HepG2 (cell line): ENCODE measurements around the gene CTF1. TPM values are rescaled to one million over a fixed set of nuclear protein-coding genes. Genes with fewer than 3 reads are reported as not detected.

Experiments used
- BRD4 ChIP-seq: sonication (generic); formaldehyde crosslinking; IDR thresholded peaks from 2 replicates; pipeline ENCODE4 v1.4.0; 2020; ENCODE audit warnings: missing genetic modification reagents
- ELF1 ChIP-seq: sonication (generic); formaldehyde crosslinking; IDR thresholded peaks from 2 replicates; pipeline ENCODE4 v1.4.0; 2020; ENCODE audit warnings: missing genetic modification reagents
- JUND ChIP-seq: sonication (generic); formaldehyde crosslinking; IDR thresholded peaks from 2 replicates; pipeline ENCODE4 v1.8.0; 2022; ENCODE audit warnings: mild to moderate bottlenecking, missing genetic modification reagents
- MAF1 ChIP-seq: sonication (generic); formaldehyde crosslinking; IDR thresholded peaks from 2 replicates; pipeline ENCODE4 v1.5.0; 2020; ENCODE audit warnings: missing genetic modification reagents, borderline replicate concordance
- PHF21A ChIP-seq: sonication (generic); formaldehyde crosslinking; IDR thresholded peaks from 2 replicates; pipeline ENCODE4 v1.5.0; 2020; ENCODE audit warnings: mild to moderate bottlenecking, missing genetic modification reagents
- RFXAP ChIP-seq: sonication (generic); formaldehyde crosslinking; IDR thresholded peaks from 2 replicates; pipeline ENCODE4 v1.4.0; 2020; ENCODE audit warnings: missing genetic modification reagents, borderline replicate concordance
- SALL2 ChIP-seq: sonication (generic); formaldehyde crosslinking; IDR thresholded peaks from 2 replicates; pipeline ENCODE4 v1.8.1; 2023; ENCODE audit warnings: mild to moderate bottlenecking, missing genetic modification reagents, inconsistent platforms
- SNAPC2 ChIP-seq: sonication (generic); formaldehyde crosslinking; IDR thresholded peaks from 2 replicates; pipeline ENCODE4 v1.8.1; 2022; ENCODE audit warnings: mild to moderate bottlenecking, missing genetic modification reagents
- TARDBP ChIP-seq: sonication (generic); formaldehyde crosslinking; IDR thresholded peaks from 2 replicates; pipeline ENCODE4 v1.8.0; 2022; ENCODE audit warnings: mild to moderate bottlenecking, missing genetic modification reagents
- ZIK1 ChIP-seq: sonication (generic); formaldehyde crosslinking; IDR thresholded peaks from 2 replicates; pipeline ENCODE4 v1.5.0; 2020; ENCODE audit warnings: mild to moderate bottlenecking, low read depth, missing genetic modification reagents, borderline replicate concordance
- ZNF33B ChIP-seq: sonication (generic); formaldehyde crosslinking; IDR thresholded peaks from 2 replicates; pipeline ENCODE4 v1.5.1; 2020; ENCODE audit warnings: mild to moderate bottlenecking, missing genetic modification reagents
- ZNF343 ChIP-seq: sonication (generic); formaldehyde crosslinking; IDR thresholded peaks from 2 replicates; pipeline ENCODE4 v1.4.0; 2020; ENCODE audit warnings: mild to moderate bottlenecking, missing genetic modification reagents
- ZNF383 ChIP-seq: sonication (generic); formaldehyde crosslinking; IDR thresholded peaks from 2 replicates; pipeline ENCODE4 v1.4.0; 2020; ENCODE audit warnings: missing genetic modification reagents, mild to moderate bottlenecking, borderline replicate concordance
- polyA plus RNA-seq, 8 experiments: library from polyadenylated mRNA; depleted of rRNA in 3 of 8; stranded (reverse) in 7 of 8; unstranded in 1 of 8; fragments of >200 nt; fragmentation: Illumina TruSeq in 4 of 8; extraction: Trizol in 4 of 8; gene quantifications; 2 replicates each; pipeline versions ENCODE4 v1.2.1 to v1.2.3, GENCODE V29; 2011 to 2016; ENCODE audit warnings: low read depth in 4 of 8, missing spikeins in 1 of 8, mixed read lengths in 1 of 8; ENCODE audit not compliant: insufficient read depth in 1 of 8
- total RNA-seq, 5 experiments: library from RNA; depleted of rRNA; stranded (reverse); fragments of >200 nt; fragmentation: Illumina TruSeq; extraction: Trizol; gene quantifications; 2 replicates each; pipeline ENCODE4 v1.2.3, GENCODE V29; 2016; ENCODE audit warnings: low read depth in 1 of 5
- TF ChIP-seq, protein P1 (sequence below): IDR thresholded peaks from 2 replicates; pipeline ENCODE4 v1.6.1; 2016; ENCODE audit warnings: missing biosample characterization, missing genetic modification reagents, low read depth
- TF ChIP-seq, protein P2 (sequence below): sonication (generic); formaldehyde crosslinking; IDR thresholded peaks from 2 replicates; pipeline ENCODE4 v1.5.0; 2020; ENCODE audit warnings: missing genetic modification reagents
- TF ChIP-seq, protein P3 (sequence below): sonication (generic); formaldehyde crosslinking; IDR thresholded peaks from 2 replicates; pipeline ENCODE4 v1.8.1; 2023; ENCODE audit warnings: missing genetic modification reagents, inconsistent platforms, borderline replicate concordance
- TF ChIP-seq, protein P4 (sequence below): sonication (generic); formaldehyde crosslinking; IDR thresholded peaks from 2 replicates; pipeline ENCODE4 v1.4.0; 2020; ENCODE audit warnings: mild to moderate bottlenecking, missing genetic modification reagents
- TF ChIP-seq, protein P5 (sequence below): sonication (generic); formaldehyde crosslinking; IDR thresholded peaks from 2 replicates; pipeline ENCODE4 v1.8.0; 2022; ENCODE audit warnings: mild to moderate bottlenecking, missing genetic modification reagents, borderline replicate concordance
- TF ChIP-seq, protein P6 (sequence below): sonication (generic); formaldehyde crosslinking; IDR thresholded peaks from 2 replicates; pipeline ENCODE4 v1.5.1; 2020; ENCODE audit warnings: mild to moderate bottlenecking, missing genetic modification reagents, moderate library complexity
- TF ChIP-seq, protein P7 (sequence below): sonication (generic); formaldehyde crosslinking; IDR thresholded peaks from 2 replicates; pipeline ENCODE4 v1.5.0; 2020; ENCODE audit warnings: mild to moderate bottlenecking, missing genetic modification reagents

CTF1 gene
- total and polyA plus RNA-seq, 2 of the 13 experiments (the other 11 are each of a cell fraction or from before 2014, with no cell fraction given): 0.13 to 1.8 TPM

DNA sequence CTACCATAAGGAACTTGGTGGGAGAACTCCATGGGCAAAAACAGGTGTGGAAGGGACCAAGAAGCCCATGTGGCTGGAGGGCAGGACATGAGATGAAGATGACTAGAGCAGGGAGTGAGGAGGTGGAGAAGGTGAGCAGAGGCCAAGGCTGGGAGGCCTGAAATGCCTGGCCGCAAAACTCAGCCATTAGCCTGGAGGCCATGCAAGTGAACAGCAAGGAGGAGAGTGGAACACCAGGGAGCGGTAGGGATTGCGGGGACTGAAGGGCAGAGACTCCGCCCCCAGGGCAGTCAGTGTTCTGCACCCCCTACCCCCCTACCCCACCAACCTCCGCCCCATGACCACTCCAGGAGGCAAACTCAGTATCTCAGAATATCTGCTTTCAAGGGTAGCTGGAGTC is 19.5 kb upstream of the CTF1 start (continued):
- TF ChIP-seq, protein P1, sequence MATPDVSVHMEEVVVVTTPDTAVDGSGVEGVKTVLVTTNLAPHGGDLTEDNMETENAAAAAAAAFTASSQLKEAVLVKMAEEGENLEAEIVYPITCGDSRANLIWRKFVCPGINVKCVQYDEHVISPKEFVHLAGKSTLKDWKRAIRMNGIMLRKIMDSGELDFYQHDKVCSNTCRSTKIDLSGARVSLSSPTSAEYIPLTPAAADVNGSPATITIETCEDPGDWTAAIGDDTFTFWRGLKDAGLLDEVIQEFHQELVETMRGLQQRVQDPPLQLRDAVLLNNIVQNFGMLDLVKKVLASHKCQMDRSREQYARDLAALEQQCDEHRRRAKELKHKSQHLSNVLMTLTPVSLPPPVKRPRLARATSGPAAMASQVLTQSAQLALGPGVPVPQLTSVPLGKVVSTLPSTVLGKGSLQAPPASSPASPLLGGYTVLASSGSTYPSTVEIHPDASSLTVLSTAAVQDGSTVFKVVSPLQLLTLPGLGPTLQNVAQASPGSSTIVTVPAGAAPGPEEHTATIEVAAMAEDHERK (CRISPR knock-in tag): no peak
- TF ChIP-seq, protein P2, sequence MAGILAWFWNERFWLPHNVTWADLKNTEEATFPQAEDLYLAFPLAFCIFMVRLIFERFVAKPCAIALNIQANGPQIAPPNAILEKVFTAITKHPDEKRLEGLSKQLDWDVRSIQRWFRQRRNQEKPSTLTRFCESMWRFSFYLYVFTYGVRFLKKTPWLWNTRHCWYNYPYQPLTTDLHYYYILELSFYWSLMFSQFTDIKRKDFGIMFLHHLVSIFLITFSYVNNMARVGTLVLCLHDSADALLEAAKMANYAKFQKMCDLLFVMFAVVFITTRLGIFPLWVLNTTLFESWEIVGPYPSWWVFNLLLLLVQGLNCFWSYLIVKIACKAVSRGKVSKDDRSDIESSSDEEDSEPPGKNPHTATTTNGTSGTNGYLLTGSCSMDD (CRISPR knock-in tag): no peak
- no peak for TF ChIP-seq ZNF383 (CRISPR knock-in tag)
- no peak for TF ChIP-seq ZIK1 (CRISPR knock-in tag)
- TF ChIP-seq MAF1 (CRISPR knock-in tag): no peak
- no peak for TF ChIP-seq ZNF343
- no peak for TF ChIP-seq TARDBP
- no peak for TF ChIP-seq SNAPC2 (CRISPR knock-in tag)
- no peak for TF ChIP-seq PHF21A (CRISPR knock-in tag)
- TF ChIP-seq, protein P3, sequence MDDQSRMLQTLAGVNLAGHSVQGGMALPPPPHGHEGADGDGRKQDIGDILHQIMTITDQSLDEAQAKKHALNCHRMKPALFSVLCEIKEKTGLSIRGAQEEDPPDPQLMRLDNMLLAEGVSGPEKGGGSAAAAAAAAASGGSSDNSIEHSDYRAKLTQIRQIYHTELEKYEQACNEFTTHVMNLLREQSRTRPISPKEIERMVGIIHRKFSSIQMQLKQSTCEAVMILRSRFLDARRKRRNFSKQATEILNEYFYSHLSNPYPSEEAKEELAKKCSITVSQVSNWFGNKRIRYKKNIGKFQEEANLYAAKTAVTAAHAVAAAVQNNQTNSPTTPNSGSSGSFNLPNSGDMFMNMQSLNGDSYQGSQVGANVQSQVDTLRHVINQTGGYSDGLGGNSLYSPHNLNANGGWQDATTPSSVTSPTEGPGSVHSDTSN: no peak
- TF ChIP-seq, protein P4, sequence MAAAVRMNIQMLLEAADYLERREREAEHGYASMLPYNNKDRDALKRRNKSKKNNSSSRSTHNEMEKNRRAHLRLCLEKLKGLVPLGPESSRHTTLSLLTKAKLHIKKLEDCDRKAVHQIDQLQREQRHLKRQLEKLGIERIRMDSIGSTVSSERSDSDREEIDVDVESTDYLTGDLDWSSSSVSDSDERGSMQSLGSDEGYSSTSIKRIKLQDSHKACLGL (CRISPR knock-in tag): no peak
- TF ChIP-seq RFXAP (CRISPR knock-in tag): no peak
- TF ChIP-seq, protein P5, sequence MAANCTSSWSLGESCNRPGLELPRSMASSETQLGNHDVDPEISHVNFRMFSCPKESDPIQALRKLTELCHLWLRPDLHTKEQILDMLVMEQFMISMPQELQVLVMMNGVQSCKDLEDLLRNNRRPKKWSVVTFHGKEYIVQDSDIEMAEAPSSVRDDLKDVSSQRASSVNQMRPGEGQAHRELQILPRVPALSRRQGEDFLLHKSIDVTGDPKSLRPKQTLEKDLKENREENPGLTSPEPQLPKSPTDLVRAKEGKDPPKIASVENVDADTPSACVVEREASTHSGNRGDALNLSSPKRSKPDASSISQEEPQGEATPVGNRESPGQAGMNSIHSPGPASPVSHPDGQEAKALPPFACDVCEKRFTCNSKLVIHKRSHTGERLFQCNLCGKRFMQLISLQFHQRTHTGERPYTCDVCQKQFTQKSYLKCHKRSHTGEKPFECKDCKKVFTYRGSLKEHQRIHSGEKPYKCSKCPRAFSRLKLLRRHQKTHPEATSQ (CRISPR knock-in tag): no peak
- no peak for TF ChIP-seq ZNF33B (CRISPR knock-in tag)
- TF ChIP-seq, protein P6, sequence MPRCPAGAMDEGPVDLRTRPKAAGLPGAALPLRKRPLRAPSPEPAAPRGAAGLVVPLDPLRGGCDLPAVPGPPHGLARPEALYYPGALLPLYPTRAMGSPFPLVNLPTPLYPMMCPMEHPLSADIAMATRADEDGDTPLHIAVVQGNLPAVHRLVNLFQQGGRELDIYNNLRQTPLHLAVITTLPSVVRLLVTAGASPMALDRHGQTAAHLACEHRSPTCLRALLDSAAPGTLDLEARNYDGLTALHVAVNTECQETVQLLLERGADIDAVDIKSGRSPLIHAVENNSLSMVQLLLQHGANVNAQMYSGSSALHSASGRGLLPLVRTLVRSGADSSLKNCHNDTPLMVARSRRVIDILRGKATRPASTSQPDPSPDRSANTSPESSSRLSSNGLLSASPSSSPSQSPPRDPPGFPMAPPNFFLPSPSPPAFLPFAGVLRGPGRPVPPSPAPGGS (CRISPR knock-in tag): no peak
- TF ChIP-seq ELF1 (CRISPR knock-in tag): no peak
- no peak for TF ChIP-seq JUND
- TF ChIP-seq, protein P7, sequence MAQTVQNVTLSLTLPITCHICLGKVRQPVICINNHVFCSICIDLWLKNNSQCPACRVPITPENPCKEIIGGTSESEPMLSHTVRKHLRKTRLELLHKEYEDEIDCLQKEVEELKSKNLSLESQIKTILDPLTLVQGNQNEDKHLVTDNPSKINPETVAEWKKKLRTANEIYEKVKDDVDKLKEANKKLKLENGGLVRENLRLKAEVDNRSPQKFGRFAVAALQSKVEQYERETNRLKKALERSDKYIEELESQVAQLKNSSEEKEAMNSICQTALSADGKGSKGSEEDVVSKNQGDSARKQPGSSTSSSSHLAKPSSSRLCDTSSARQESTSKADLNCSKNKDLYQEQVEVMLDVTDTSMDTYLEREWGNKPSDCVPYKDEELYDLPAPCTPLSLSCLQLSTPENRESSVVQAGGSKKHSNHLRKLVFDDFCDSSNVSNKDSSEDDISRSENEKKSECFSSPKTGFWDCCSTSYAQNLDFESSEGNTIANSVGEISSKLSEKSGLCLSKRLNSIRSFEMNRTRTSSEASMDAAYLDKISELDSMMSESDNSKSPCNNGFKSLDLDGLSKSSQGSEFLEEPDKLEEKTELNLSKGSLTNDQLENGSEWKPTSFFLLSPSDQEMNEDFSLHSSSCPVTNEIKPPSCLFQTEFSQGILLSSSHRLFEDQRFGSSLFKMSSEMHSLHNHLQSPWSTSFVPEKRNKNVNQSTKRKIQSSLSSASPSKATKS (CRISPR knock-in tag): no peak
- TF ChIP-seq BRD4 (CRISPR knock-in tag): no peak
- no peak for TF ChIP-seq SALL2 (CRISPR knock-in tag)
